GM21360 (cell line): ENCODE data around the gene SH3PXD2A.

ENCODE experiments used
- ATAC-seq: cut with Tn5 transposase; IDR thresholded peaks from one replicate; pipeline ENCODE4 v1.9.1; 2021; ENCODE audit warnings: mild to moderate bottlenecking, moderate library complexity; ENCODE audit not compliant: unreplicated experiment

Gene SH3PXD2A

DNA sequence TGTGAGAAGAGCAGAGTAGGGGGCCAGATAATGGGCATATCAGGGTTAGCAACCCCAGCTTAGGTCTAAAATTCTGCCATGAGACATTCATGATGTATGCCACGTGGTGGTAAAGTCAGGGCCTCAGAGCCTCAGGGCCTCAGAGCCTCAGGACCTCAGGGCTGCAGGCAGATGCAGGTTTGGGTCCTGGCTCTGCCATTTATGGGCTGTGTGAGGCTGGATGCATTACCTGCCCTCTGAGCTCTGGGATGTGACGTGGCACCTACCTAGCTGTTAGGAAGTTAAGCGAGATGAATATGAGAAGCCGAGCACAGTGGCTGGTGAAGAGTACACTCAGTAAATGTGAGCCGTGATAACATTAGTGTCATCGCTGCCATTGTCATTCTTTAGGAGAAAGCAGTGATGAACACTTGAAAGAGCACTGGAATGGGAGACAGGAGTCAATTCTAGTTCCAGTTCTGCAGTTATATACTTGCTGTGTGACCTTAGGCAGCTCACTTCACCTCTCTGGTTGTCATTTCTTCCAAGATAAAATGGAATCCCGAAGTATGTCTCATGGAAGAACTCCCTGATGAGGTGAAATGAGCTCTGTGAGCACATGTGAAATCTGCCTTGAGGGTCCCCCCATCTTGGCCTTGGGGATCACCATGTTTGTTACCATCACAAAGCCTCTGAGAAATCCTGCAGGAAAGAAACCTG lies 127.2 kb downstream of the SH3PXD2A start:
- no peak for ATAC-seq

DNA sequence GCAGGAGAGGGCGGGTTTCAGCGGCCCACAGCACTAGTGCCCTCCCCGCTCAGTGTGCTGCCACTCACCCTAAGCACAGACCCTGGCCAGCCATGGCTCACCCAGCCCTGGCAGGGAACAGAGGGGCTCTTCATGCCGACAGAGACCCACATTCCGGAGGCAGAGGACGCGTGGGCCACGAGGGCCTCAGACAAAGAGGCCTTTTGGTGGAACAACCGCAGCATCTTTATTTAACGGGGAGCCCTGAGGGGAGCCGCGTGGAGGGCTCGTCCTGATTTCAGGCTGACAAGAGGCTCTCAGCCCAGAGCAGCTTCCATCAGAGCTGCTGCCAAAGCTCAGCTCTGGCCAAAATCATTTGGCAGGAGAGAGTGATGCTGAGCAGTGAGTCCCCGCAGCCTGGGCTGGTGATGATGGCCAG lies 127.8 kb downstream of the SH3PXD2A start:
- no peak for ATAC-seq

DNA sequence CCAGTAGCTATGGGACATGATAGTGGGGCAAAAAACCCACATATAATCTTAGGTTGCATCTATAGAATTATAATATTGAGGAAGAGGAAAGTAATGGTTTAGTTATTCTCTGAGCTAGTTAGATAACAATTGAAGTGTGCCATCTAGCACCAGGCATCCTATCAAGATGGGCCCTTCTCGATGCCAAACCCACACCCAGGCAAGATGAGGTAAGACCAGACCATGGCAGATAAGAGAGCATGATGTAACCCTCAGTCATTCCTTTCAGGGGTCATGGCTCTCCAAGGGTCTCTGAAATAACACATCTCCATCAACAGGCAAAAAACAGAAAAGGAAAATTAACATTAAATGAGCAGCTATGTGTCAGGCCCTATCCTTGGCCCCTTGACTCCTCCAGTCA lies 128.7 kb downstream of the SH3PXD2A start:
- no peak for ATAC-seq

DNA sequence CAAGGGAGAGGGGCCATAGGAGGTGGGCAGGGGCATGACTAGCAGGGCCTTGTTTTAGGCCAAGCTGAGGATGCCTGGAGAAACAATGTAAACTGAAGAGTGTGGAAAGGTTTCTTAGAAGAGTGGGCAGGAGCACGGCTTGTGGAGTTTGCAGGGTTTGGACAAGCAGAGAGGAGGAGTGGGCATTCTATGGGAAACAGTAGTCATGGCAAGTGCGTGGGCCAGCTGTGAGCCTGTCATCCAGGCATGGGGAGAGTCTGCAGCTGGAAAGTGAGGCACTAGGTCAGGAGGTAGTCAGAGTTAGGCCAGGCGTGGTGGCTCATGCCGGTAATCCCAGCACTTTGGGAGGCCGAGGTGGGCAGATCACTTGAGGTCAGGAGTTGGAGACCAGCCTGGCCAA lies 130.1 kb downstream of the SH3PXD2A start:
- ATAC-seq = no peak

DNA sequence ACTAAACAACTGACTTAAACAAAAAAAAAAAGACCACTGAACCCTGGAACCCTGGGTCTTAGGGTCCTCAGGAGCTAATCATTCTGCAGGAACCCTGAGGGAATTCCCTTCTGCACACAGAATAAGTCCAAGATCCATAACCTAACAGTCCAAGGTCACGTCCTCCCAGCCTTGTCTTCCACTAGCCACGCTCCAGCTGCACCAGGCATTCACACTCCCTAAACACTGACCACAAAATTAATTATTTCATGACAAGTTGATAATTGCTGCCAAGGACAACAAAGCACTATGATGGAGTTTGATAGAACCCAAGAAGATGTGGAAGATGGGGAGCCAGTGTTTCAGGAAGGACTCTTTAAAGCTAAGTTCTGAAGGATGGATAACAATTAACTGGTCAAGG lies 130.6 kb downstream of the SH3PXD2A start:
- no peak for ATAC-seq

DNA sequence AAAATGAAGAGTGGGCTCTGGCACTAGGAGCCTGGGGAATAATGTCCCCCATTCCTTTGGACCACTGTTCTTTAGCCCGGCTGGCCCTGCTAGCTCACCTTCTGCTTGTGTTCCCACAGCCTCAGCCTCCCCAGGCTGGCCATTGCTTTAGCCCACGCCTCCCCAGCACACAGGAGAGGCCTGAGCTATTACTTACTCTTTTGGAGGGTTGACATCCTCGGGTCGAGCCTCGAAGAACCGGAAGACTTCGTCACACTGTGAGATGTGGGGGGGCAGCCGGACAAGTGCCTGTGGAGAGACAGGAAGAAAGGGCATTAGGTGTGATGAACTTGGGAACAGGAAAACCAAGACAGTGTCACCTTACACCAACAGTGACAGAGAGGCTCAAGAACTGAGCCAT lies 131.3 kb downstream of the SH3PXD2A start:
- no peak for ATAC-seq

DNA sequence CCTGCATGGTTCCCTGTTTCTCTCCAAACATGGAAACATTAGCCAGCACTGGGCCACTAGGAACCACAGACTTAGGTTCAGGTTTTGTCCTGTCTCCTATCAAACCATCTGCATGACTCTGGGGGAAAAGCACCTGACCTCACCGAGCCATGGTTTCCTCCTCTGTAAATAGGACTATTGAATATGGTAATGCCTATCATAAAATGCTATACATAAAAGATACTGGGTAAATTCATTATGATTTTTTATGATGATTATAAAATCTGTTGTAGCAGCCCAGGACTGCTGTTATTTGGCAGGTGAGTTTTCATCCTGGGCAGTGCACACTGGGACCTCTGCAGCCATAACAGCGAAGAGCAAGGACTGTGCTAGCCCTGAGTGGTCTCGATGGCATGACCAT lies 131.8 kb downstream of the SH3PXD2A start:
- no peak for ATAC-seq

DNA sequence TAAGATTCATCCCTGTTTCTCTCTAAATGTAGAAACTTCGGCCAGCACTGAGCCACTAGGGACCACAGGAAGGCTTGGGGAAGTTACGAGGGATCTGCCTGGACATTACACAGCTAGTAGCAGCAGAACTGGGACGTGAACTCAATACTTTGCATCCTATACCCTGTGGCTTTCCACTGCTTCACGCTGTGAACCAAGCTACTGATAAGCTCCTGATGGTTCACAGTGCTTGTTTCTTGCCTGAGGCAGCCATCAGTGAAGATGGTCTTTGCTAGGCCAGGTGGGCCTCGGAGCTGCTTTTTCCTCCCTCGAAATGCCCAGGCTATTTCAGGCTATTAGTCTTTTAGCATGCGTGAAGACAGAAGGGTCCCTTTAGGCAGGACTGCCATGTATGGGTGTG lies 132.7 kb downstream of the SH3PXD2A start:
- no peak for ATAC-seq

DNA sequence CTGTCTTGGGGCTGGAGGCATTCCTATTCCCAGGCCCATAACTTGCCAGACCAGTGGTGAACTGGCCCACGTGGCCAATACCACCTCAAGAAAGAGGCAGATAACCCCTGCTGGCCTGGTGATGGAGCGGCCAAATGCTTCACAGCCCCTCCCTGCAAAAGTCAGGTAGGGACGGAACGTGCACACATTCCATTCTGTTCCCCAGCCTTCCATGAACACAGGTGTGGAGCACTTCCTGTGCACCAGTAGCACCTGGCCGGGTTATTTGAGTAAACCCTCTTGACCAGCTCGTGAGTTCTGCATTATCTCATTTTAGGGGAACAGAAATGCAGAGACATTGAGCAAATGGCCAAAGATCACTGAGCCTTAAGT lies 134.4 kb downstream of the SH3PXD2A start:
- no peak for ATAC-seq

DNA sequence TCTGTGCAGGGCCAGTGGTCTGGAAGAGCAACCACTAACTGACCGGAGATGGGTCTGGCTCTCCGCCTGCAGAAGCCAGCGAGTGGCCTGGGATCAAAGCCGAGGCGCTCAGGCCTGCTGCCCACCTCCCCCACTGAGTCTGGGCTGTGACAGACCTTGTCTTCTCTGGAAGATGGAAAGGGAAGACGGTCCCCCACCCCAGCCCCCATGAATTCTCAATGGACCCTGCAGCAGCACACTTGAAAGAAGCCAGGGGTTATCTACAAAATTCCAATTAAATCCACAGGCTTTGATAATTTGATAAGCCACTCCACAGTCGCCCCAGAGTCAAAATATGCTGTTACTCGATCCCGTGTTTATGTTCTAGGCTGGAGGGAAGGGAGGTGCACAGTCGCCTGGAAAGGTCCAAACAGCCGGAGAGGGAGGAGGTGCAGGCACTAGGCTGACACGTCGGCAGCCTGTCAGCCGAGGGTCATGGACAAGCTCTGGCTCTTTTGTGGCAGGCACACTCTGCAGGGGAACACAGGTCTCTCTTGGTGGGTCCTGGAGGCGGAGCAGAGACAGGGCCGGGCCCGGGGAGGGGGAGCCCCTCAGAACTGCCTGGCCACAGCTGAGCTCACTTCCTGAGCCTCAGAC lies 134.9 kb downstream of the SH3PXD2A start:
- no peak for ATAC-seq

DNA sequence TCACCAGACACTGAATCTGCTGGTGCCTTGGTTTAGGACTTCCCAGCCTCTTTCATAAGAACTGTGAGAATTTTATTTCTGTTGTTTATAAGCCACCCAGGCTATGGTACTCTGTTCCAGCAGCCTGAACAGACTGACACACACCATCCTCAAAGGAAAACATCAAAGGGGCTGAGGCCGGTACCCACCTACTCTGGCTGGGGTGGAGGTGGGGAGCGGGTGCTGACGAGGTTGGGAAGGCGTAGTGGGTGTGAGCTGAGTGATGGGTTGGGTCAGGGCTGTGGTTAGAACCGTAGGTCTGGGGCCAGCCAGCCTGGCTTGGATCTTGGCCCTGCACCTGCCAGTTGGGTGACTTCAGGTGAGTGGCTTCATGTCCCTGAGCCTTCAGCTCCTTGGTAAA lies 136.3 kb downstream of the SH3PXD2A start:
- ATAC-seq = no peak

DNA sequence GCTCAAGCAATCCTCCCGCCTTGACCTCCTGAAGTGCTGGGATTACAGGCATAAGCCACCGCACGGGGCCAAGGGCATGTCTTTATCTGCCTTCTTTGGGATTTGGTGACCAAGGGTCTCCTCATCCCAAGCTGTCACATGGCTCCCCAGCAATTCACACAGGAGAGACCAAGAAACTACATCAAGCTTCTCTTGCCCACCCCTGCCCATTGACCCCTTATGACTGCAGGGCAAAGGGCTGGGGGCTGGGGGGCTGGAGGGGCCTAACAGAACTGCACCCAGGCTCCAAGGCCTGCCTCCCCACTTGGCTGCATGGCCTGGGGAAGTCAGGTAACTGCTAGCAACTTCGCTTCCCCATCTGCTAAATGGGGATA lies 137.1 kb downstream of the SH3PXD2A start:
- no peak for ATAC-seq

DNA sequence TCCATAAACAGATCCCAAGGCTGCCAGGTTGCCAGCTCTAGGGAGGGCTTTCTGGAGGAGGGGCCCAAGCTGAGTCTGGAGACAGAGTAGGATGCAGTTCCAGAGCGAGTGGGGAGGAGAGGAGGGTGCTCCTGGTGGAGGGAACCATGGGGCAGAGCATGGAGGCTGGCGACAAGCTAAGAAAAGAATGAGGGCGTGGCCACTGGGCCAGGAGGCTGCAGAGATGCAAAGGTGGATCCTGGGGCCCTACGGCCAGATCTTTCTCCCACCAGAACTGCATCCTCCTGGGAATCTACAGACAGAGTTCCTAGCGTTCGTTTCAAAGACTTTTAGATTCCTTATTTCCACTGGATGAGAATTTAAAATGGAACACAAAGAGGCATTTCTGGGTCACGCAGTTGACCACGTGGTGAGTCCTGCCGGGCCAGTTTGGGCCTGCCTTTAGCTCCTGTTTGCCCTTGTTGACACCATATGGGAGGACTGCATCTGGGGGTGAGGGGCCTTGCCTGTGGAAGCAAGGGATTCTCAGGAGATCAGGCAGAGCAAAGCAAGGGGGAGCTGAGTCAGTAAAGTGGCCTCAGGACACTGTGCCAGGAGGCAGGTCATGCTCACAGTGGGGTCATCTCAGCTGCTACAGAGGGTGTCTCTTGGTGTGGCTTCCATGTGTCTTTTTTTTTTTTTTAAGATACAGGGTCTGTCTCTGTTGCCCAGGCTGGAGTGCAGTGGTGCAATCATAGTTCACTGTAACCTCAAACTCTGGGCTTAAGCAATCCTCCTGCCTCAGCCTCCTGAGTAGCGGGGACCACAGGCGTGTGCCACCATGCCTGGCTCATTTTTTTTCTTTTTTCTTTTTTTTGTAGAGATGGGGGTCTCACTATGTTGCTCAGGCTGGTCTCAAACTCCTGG lies 137.8 kb downstream of the SH3PXD2A start:
- no peak for ATAC-seq

DNA sequence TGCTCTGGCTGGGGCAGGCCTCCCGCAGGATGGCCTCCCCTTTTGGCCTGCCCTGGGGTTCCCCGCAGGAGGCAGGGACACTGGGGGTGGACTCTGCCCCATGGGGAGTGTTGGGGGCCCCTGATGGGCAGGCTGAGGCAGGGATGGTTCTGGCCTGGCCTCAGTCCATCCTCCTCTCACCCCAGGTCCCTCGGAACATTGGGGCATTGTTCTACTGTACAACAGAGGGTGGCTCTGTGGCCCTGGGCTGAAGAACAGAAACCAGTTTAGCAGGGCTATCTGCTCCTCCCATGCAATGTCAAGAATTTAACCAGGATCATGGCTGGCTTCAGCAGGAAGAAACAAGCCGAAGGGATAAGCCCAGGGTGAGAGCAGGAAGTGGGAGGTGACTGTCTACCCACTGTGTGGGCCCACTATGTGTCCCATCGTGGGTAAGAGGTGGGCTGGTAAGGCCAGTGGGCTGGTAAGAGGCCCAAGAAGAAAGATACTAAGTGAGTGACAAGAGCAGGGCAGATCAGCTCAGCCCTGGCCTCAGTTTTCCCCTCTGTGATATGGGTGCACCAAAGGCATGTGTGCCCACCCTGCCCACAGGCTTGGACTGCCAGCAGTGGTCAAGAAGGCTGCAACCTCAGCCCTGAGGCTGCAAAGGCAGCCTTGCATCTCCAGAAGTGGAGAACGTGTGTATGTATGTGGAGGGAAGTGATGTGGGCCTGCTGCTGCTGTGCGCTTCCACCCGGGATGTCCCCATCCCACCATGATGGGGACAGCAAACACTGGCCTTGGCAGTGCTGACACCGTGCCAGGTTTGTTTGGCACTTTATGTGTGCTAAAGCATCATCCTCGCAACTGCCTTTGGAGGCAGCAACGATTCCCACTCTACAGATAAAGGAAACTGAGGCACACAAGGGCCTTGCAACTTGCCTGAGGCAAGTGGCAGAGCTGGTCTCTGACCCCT lies 138.9 kb downstream of the SH3PXD2A start:
- ATAC-seq = no peak

DNA sequence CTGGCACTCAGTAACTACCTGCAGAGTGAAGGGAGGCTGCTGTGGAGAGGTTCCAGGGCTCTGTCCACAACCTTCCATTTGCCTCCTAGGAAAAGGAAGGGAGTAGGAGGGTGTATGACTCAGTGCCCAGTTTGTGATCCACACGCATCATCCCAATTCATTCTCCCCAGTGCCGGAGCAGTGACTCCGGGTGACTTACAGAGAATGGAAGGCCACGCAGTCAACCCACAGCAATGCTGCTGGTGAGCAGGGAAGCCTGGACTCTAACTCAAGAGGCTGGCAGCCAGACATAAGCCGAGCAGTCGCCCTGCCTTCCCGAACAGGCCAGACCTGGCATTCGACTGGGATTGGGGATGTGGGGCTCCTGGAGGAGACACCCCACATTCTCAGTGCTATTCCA lies 139.9 kb downstream of the SH3PXD2A start:
- ATAC-seq = no peak

DNA sequence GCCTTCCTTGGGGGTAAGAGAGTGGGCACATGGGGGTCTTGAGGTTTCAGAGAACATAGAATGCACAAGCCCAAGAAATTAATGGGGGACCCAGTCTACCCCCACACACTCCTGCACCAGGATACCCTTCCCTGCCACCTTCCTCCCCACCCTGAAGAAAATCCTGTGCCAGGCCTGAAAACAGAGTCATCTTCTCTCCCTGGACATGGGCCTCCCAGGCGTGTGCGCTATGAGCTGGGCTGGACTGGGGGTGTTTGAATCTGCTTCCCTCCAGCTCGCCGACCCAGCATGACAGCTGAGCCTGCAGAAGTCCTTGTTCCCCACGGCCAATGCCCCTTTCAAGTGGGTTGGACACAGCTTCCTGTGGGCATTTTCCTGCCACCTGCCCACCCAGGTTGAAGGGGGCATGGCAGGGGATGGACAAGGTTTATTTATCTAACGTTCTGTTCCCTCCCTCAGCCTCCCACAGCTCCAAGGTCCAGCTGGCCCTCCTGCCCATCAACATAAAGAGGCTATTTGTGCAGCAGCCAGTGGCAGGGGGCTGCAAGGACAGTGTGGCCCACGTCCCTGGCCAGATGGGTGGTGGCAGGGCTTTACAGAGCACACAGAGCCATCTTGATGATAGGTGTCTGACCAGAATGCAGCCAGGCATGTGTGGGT lies 141.0 kb downstream of the SH3PXD2A start:
- ATAC-seq = no peak

DNA sequence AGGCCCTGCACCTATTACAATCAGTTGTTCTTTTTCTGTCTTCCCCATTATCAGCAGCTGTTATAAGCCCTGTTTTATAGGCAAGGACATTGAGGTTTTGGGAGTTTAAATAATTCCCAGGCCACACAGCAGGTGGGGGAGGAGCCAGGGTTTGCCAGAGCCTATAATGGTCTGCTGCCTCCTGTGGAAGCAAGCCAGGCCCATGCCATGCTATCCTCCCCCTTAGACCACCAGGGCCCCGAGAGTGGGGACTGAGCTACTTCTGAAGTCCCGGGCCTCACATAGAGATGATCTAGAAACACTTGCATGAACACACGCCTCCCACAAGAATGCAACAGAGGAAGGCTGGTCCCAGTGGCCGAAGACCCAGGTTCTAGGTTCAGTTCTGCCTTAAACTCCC lies 141.7 kb downstream of the SH3PXD2A start:
- ATAC-seq = no peak

DNA sequence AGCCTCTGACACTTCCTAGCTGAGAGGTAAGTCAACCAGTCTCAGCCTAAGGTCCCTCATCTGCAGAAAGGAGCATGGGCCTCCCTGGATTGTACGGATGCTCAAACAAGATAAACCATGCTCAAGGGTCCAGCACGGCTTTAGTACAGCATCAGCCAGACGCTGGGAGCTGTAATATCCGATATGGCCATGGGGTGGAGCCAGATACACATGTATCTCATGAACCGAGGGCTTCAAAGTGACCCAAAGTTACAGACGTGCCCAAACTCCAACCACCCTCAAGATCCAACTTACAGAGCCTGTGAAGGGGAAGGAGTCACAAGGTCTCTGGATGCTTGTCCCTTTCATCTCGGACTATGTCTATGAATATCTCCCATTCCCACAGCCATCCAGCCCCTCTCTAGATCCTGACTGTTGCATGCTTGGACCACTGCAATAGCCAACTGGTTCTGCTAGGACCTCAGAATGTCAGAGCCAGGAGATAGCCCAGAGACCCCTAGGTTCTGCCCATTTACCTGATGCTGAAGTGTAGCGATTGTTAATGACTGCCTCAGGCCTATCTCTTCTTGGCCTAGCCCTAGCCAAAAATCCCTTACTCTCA lies 142.4 kb downstream of the SH3PXD2A start:
- peak; percentile 69 for ATAC-seq

DNA sequence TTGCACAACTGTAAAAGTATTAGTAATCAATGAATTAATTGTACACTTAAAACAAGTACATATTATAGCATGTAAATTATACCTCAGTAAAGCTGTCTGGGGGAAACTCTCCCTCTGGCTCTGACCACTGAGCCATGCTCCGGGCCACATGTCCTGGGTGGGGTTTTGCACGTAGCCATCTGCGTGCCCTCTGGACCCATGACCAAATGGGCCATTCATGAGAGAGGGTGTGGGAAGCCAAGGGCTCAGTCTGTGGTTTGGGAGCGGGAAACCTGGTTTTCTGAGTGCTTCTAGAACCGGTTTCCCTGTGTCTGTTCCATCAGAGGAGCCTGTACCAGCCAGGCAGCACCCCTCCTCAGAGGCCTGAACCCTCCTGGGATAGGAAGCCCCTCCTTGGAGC lies 143.2 kb downstream of the SH3PXD2A start:
- no peak for ATAC-seq
